AG04449 (cell line): ENCODE results near the gene PLEKHG4.

ENCODE experiments used
- CTCF ChIA-PET: fragments of 350-600 bp; formaldehyde crosslinking; extraction: SDS; loops from one replicate; lab custom pipeline; 2021; ENCODE audit warnings: antibody characterized with exemption; lab: Yijun Ruan, JAX
- POLR2A ChIA-PET: fragments of 400-600, 350-600 bp; formaldehyde crosslinking; extraction: SDS; loops from one replicate; lab custom pipeline; 2020; ENCODE audit warnings: antibody characterized with exemption, inconsistent platforms; lab: Yijun Ruan, JAX
- DNase-seq: peaks from one replicate; pipeline ENCODE4 v3.0.0-alpha.2; 2010; ENCODE audit warnings: low read depth, low spot score
- H3K4me3 ChIP-seq: 2 replicates; pipeline ENCODE4 v1.5.1; 2011; ENCODE audit warnings: low read depth, mild to moderate bottlenecking, control low read depth, low read length
- TF ChIP-seq, protein P1 (sequence below): IDR thresholded peaks from one replicate; pipeline ENCODE4 v1.5.1; 2011; ENCODE audit warnings: mild to moderate bottlenecking, moderate library complexity, low read length, control low read depth, inconsistent platforms; ENCODE audit not compliant: insufficient read depth; ENCODE audit errors: missing control alignments

PLEKHG4 gene

DNA sequence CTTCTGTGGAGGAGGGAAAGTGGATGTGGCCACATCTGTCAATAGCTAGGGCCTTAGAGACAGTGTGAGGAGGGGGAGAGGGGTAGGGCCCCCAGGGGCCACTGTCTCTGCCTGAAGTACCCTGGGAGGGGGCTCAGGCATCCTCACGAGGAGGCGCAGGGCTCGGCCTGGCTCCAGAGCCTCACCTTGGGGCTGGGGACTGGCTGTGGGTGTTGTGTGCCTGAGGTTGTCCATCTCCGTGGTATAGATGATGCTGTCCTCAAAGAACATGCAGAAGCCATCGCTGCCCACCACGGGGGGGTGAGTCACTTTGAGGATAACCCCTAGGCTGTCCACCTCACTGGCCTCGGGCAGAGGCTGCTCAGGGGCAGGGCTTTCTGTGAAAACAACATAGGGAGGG lies 12.1 kb downstream of the PLEKHG4 start:
- TF ChIP-seq, protein P1, sequence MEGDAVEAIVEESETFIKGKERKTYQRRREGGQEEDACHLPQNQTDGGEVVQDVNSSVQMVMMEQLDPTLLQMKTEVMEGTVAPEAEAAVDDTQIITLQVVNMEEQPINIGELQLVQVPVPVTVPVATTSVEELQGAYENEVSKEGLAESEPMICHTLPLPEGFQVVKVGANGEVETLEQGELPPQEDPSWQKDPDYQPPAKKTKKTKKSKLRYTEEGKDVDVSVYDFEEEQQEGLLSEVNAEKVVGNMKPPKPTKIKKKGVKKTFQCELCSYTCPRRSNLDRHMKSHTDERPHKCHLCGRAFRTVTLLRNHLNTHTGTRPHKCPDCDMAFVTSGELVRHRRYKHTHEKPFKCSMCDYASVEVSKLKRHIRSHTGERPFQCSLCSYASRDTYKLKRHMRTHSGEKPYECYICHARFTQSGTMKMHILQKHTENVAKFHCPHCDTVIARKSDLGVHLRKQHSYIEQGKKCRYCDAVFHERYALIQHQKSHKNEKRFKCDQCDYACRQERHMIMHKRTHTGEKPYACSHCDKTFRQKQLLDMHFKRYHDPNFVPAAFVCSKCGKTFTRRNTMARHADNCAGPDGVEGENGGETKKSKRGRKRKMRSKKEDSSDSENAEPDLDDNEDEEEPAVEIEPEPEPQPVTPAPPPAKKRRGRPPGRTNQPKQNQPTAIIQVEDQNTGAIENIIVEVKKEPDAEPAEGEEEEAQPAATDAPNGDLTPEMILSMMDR, result no peak
- ChIA-PET POLR2A (no interaction called here), CTCF (interaction anchor here (1.8 kb wide), 1 partner anchor 21 kb away, joined by 6 read pairs; no protein-coding TSS in a partner anchor)
- no peak overlapping the region for H3K4me3 ChIP-seq
- no peak for DNase-seq

DNA sequence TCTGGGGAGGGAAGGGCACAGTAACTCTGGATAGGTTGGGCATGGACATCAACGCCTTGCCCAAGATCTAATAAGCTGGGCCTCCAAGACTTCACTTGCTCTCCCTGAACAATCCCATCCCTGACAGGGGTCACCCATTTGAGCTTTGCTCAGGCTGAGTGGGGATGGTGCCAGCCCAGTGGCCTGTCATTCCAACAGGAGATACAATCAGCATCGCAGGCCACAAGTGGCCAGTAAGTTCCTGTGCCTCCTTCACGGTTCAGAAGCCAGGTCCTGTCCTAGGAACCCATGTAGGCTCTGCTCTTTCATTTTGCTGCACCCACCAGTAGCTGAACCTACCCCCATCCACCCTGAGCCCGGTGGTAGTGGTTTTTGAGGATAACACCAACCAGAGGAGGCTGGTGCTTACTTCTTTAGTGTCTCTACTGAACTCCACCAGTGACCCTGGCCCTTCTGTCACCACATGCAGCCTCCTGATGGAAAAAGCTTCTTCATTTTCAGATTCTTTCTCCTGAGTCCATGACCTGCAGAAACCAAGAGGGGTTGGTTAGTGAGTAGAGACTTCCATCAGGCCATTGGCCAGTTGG lies 14.9 kb downstream of the PLEKHG4 start:
- no peak for DNase-seq
- TF ChIP-seq, protein P1, result no peak
- ChIA-PET POLR2A (no interaction called here), CTCF (interaction anchor here (1.0 to 3.8 kb wide), 4 partner anchors 9 to 16 kb away, joined by 3 to 30 read pairs (median 9); partner anchors contain the start of gene PLEKHG4)
- H3K4me3 ChIP-seq, result no peak overlapping the region

DNA sequence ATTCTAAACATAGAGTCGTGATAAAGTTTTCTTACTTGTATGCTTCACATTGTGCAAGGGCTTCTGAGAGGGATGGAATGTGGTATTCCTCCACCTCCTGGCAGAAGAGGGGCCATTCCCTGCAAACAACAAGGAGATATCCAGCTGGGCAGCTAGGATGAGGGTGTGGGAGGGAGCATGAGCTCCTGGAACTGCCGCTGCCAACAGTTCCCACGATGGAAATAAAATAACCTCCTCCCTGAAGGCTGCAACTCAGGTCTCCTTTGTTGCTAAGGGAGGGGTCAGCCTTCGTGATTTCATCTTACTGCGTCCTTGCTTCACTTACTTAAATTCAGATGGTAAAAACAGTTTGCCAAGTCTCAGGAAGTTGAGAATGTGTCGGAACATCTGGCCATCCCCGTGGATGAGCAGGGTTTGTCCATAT lies 15.6 kb downstream of the PLEKHG4 start:
- H3K4me3 ChIP-seq, result no peak overlapping the region
- TF ChIP-seq, protein P1, result peak; percentile 4
- ChIA-PET POLR2A (no interaction called here), CTCF (interaction anchor here (1.0 to 3.8 kb wide), 4 partner anchors 9 to 17 kb away, joined by 3 to 30 read pairs (median 9); partner anchors contain the start of gene PLEKHG4)
- DNase-seq, result no peak

DNA sequence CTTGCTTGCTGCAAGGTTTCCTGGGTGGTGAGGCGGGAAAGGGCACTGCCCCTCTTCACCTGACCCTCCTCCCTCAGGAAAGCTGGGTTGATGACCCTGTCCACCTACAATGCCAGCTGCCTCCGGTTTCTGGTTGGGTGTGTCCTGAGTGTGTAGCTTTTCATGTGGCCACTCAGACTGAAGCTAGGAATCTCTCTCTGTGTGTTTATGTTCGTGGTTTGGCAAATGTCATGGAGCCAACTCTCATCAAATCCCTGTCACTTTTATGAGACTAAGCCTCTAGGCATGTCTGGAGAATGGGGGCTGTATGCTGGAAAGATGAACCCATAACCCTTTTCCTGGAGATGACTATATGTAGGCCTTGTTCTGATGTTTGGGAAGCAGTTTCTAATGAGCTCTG lies 17.1 kb downstream of the PLEKHG4 start:
- TF ChIP-seq, protein P1, result no peak
- no peak for DNase-seq
- H3K4me3 ChIP-seq, result no peak overlapping the region
- ChIA-PET CTCF (interaction anchor here (1.3 to 3.7 kb wide), 4 partner anchors 11 to 18 kb away, joined by 5 to 30 read pairs (median 10); no protein-coding TSS in a partner anchor), POLR2A (interaction anchor here (0.8 to 1.7 kb wide), 2 partner anchors 15 to 36 kb away, joined by 3 read pairs; no protein-coding TSS in a partner anchor)

DNA sequence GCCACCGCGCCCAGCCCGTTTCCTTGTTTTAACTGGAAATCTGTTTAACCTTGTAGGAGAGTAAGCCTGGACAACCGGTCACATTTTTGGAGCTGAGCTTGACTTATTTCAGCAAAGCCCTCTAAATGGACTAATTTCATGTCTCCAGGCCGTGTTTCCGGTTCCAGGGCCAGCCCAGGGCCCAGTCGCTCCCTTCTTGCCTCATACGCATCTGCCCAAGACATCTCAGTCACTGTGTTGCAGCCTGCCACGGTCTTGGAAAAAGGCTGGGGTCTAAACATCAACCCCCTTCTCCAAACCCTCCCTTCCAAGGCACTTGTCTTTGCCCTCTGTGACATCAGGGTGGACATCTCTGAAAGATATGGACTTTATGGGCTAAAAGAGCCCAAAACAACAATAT lies 18.9 kb downstream of the PLEKHG4 start:
- POLR2A ChIA-PET, result no interaction called here
- H3K4me3 ChIP-seq, result no peak overlapping the region
- DNase-seq, result no peak
- TF ChIP-seq, protein P1, result no peak
- CTCF ChIA-PET, result interaction anchor here (0.8 to 3.4 kb wide), 3 partner anchors 9 to 183 kb away, joined by 3 to 14 read pairs (median 7); no protein-coding TSS in a partner anchor

DNA sequence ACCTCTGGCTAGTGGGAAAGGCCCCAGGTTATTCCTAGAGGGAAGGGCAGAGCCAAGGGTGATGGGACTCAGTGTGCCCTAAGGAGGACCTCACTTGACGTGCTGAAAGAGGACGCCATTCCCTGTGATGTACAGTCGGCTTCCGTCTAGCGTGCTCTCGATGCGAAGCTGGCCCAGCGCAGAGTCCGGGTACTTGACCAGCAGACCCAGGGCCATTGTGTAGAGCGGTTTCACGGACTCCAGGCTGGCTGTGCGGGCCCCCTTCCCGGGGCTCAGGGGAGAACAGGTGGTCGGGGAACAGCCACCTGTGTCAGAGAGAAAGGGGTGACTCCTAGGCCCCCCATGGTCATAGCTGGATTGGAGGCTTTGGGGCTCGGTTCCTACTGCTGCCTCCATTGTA lies 19.9 kb downstream of the PLEKHG4 start:
- ChIA-PET CTCF (interaction anchor here (0.8 kb wide), 1 partner anchor 182 kb away, joined by 3 read pairs; no protein-coding TSS in a partner anchor), POLR2A (no interaction called here)
- no peak for DNase-seq
- H3K4me3 ChIP-seq, result no peak overlapping the region
- TF ChIP-seq, protein P1, result no peak
